Endothelial cell (in vitro differentiated cells): ENCODE measurements around the gene ZMYM4. TPM values are rescaled to one million over a fixed set of nuclear protein-coding genes. Genes with fewer than 3 reads are reported as not detected.
A peak's percentile ranks its signal among the peaks of the same experiment; 100 is the strongest.

Experiments
- DNase-seq: peaks from one replicate; pipeline ENCODE4 v3.0.0; 2021; ENCODE audit warnings: low spot score
- H3K27ac Mint-ChIP-seq: one replicate; pipeline ENCODE4 v1.8.0; 2021; ENCODE audit warnings: mixed read lengths, inconsistent platforms; ENCODE audit not compliant: unreplicated experiment
- H3K27me3 Mint-ChIP-seq: one replicate; pipeline ENCODE4 v1.8.0; 2021; ENCODE audit warnings: mild to moderate bottlenecking, moderate library complexity, mixed read lengths, inconsistent platforms; ENCODE audit not compliant: unreplicated experiment
- H3K36me3 Mint-ChIP-seq: one replicate; pipeline ENCODE4 v1.8.0; 2021; ENCODE audit warnings: mild to moderate bottlenecking, low read depth, mixed read lengths, inconsistent platforms; ENCODE audit not compliant: unreplicated experiment
- H3K4me1 Mint-ChIP-seq: one replicate; pipeline ENCODE4 v1.8.0; 2021; ENCODE audit warnings: mild to moderate bottlenecking, mixed read lengths, inconsistent platforms; ENCODE audit not compliant: unreplicated experiment
- H3K4me3 Mint-ChIP-seq: one replicate; pipeline ENCODE4 v1.8.0; 2021; ENCODE audit warnings: mild to moderate bottlenecking, mixed read lengths, inconsistent platforms; ENCODE audit not compliant: unreplicated experiment
- H3K9me3 Mint-ChIP-seq: one replicate; pipeline ENCODE4 v1.8.0; 2021; ENCODE audit warnings: mixed read lengths, inconsistent platforms; ENCODE audit not compliant: unreplicated experiment
- CTCF ChIP-seq: fragments of 200-600 bp; sonication (generic); IDR thresholded peaks from one replicate; pipeline ENCODE4 v1.5.0; 2021; ENCODE audit warnings: antibody characterized with exemption; ENCODE audit not compliant: unreplicated experiment
- total RNA-seq: library from RNA; stranded (reverse); fragmentation: NEBNext Ultra II Directional; extraction: Animal tissue kit (Norgen Biotek cat#: 25700); gene quantifications from one replicate; pipeline ENCODE4 v1.2.1, GENCODE V29; 2021; ENCODE audit not compliant: unreplicated experiment

Gene ZMYM4
- total RNA-seq, 1 donor from 2014 or later, result 102 TPM

- H3K4me1 Mint-ChIP-seq, result no peaks in the 10 kb centered on the region
- H3K4me3 Mint-ChIP-seq, result no peak overlapping the region
- no peak for DNase-seq
- no peak for TF ChIP-seq CTCF
- no peak overlapping the region for H3K27ac Mint-ChIP-seq
- no peaks in the 10 kb centered on the region for H3K27me3 Mint-ChIP-seq
- no peaks in the 10 kb centered on the region for H3K9me3 Mint-ChIP-seq
- peaks cover 49% of the 10 kb centered on the region for H3K36me3 Mint-ChIP-seq
Observed at GRCh38 chr1:35406103-35406502, 137.6 kb downstream of the ZMYM4 start.

DNA sequence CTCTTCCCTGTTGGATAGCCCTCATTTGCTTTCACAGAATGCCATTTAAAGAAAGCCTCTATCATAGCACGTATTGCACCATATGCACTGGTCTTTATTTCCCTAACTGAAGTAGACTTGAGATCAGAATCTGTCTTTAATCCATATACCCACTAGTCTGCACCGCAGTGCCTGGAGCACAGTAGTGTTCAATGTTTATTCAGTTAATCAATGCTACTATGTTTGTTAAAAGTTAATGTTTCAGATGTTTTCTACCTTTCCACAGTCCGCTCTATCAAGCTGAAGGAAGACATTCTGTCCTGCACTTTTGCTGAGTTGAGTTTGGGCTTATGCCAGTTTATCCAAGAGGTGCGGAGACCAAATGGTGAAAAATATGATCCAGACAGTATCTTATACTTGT lies 139.2 kb downstream of the ZMYM4 start:
- Mint-ChIP-seq H3K27ac (no peak overlapping the region), H3K4me3 (peak overlapping the region; percentile 5), H3K4me1 (no peaks in the 10 kb centered on the region), H3K27me3 (no peaks in the 10 kb centered on the region), H3K36me3 (peaks cover 41% of the 10 kb centered on the region), H3K9me3 (no peaks in the 10 kb centered on the region)
- TF ChIP-seq CTCF, result no peak
- DNase-seq, result no peak

DNA sequence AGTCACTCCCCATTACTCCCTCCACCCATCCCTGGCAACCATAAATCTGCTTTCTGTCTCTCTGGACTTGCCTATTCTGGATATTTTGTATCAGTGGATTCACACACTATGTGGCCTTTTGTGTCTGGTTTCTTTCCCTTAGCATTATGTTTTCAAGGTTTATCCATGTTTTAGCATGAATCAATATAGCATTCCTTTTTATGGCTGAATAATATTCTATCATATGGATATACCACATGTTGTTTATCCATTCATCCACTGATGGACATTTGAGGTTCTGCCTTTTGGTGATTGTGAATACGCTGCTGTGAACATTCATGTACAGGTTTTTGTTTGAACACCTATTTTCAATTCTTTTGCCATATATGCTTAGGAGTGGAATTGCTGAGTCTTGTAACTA lies 140.4 kb downstream of the ZMYM4 start:
- Mint-ChIP-seq H3K27ac (no peak overlapping the region), H3K27me3 (no peaks in the 10 kb centered on the region), H3K4me3 (peak overlapping the region; percentile 60), H3K36me3 (peaks cover 41% of the 10 kb centered on the region), H3K4me1 (no peaks in the 10 kb centered on the region), H3K9me3 (no peaks in the 10 kb centered on the region)
- no peak for TF ChIP-seq CTCF
- DNase-seq, result no peak

DNA sequence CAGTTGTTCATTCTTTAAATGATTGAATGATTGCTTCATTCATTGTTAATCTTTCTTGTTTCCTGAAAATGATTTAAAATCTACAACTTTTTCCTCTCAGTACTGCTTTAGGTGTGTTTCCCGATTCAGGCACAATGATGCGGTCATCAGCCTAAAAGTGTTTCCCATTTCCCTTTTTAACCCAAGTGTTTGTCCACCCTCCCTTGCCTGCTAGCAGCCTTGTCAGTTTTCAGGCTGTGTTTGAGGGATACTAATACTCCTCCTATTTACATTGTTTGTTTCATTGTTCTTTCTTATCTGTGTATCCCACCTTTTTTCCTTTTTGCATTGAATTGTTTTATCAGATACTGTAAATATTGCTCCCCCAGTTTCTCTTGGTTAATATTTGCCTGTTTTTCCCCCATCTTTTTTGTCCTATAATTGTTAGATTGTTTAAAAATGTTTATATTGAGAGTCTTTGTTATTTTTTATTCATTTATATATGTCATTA lies 157.6 kb downstream of the ZMYM4 start:
- Mint-ChIP-seq H3K4me3 (peak overlapping the region; percentile 21), H3K27ac (peak overlapping the region; percentile 88), H3K36me3 (peaks cover 14% of the 10 kb centered on the region), H3K4me1 (peaks cover 37% of the 10 kb centered on the region), H3K9me3 (no peaks in the 10 kb centered on the region), H3K27me3 (peaks cover 5% of the 10 kb centered on the region)
- no peak for TF ChIP-seq CTCF
- DNase-seq, result peak; percentile 27

DNA sequence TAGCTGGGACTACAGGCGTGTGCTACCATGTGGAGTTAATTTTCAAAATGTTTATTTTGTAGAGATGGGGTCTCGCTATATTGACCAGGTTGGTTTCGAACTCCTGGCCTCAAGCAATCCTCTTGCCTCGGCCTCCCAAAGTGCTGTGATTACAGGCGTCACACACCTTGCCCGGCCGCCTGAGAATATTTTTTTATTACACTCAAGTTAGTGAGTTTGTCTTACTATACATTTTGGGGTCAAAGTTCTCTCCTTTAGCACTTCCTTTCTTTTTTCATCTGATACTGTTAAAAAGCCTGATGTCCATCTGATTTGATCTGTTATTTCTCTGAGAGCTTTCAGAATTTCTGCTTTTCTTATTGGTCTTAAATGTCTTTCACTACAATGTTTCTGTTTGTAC lies 159.9 kb downstream of the ZMYM4 start:
- Mint-ChIP-seq H3K36me3 (peaks cover 22% of the 10 kb centered on the region), H3K4me3 (no peak overlapping the region), H3K27me3 (peaks cover 8% of the 10 kb centered on the region), H3K27ac (no peak overlapping the region), H3K4me1 (peaks cover 37% of the 10 kb centered on the region), H3K9me3 (no peaks in the 10 kb centered on the region)
- DNase-seq, result no peak
- no peak for TF ChIP-seq CTCF
